Mesodermal cell (in vitro differentiated cells): ENCODE data around the gene AMIGO3.

ENCODE experiments used
- H3K27ac ChIP-seq: 2 replicates; pipeline ENCODE4 v1.7.0; 2013; ENCODE audit warnings: mild to moderate bottlenecking, low read depth, low read length, moderate library complexity; ENCODE audit not compliant: severe bottlenecking
- H3K36me3 ChIP-seq: 2 replicates; pipeline ENCODE4 v1.7.1; 2013; ENCODE audit warnings: mild to moderate bottlenecking, low read length, moderate library complexity; ENCODE audit not compliant: control insufficient read depth, insufficient read depth
- H3K4me1 ChIP-seq: one replicate; pipeline ENCODE4 v1.7.1; 2013; ENCODE audit warnings: mild to moderate bottlenecking, low read length; ENCODE audit not compliant: insufficient read depth, control insufficient read depth, poor library complexity, severe bottlenecking
- H3K4me3 ChIP-seq: 2 replicates; pipeline ENCODE4 v1.7.0; 2013; ENCODE audit warnings: low read length, control low read depth, mild to moderate bottlenecking; ENCODE audit not compliant: insufficient read depth, poor library complexity, severe bottlenecking; ENCODE audit errors: extremely low read depth
- H3K9me3 ChIP-seq: 2 replicates; pipeline ENCODE4 v1.7.1; 2013; ENCODE audit warnings: mild to moderate bottlenecking, low read length, moderate library complexity; ENCODE audit not compliant: control insufficient read depth
- WGBS, 2 experiments: methylation state at CpG; one replicate each; pipeline ENCODE4 v1.1.5; 2013; ENCODE audit warnings: missing lambda C conversion rate in 2 of 2; ENCODE audit not compliant: insufficient coverage in 2 of 2; 5-methylcytosine and 5-hydroxymethylcytosine counted together

AMIGO3 gene

GRCh38 chr3:49673715-49674496, 45.6 kb downstream of the AMIGO3 start, which contains the start of gene APEH:
APEH (plus strand) TSS chr3:49674351; CDS start chr3:49674402, 51 bp downstream.
- H3K4me3 ChIP-seq: peak within 1 kb of the TSS; percentile 63
- H3K4me1 ChIP-seq: peaks cover 3% of the 10 kb centered on the region
- H3K36me3 ChIP-seq: peaks cover 36% of the 10 kb centered on the region
- WGBS, 2 experiments: 0 to 1% methylated on average over 52 to 54 of the region's 71 CpGs
- H3K27ac ChIP-seq: peak within 1 kb of the TSS; percentile 96
- no peaks in the 10 kb centered on the region for H3K9me3 ChIP-seq

GRCh38 chr3:49673121-49673714, 46.3 kb downstream of the AMIGO3 start:
- Histone ChIP-seq H3K9me3 (no peaks in the 10 kb centered on the region), H3K4me3 (peak overlapping the region; percentile 63), H3K27ac (peak overlapping the region; percentile 96), H3K4me1 (peaks cover 10% of the 10 kb centered on the region), H3K36me3 (peaks cover 30% of the 10 kb centered on the region)
- WGBS, 2 experiments: 17 to 43% methylated on average over 8 to 16 of the region's 17 CpGs

GRCh38 chr3:49671291-49672288, 47.9 kb downstream of the AMIGO3 start:
- peaks cover 14% of the 10 kb centered on the region for H3K36me3 ChIP-seq
- H3K27ac ChIP-seq: no peak overlapping the region
- WGBS, 2 experiments: 51 to 65% methylated on average over 7 to 9 of the region's 11 CpGs
- H3K4me3 ChIP-seq: no peak overlapping the region
- H3K9me3 ChIP-seq: no peaks in the 10 kb centered on the region
- H3K4me1 ChIP-seq: peaks cover 13% of the 10 kb centered on the region

GRCh38 chr3:49670940-49671290, 48.6 kb downstream of the AMIGO3 start:
- WGBS, 2 experiments: 88 to 100% methylated on average over 2 to 4 of the region's 6 CpGs

GRCh38 chr3:49669352-49669751, 50.1 kb downstream of the AMIGO3 start:
- Histone ChIP-seq H3K36me3 (no peaks in the 10 kb centered on the region), H3K4me1 (peaks cover 20% of the 10 kb centered on the region), H3K4me3 (no peak overlapping the region), H3K9me3 (no peaks in the 10 kb centered on the region), H3K27ac (no peak overlapping the region)
- 75 to 100% methylated on average over 2 to 3 of the region's 3 CpGs for WGBS, 2 experiments

More at GRCh38 chr3:49670940-49671290, 48.6 kb downstream of the AMIGO3 start:
- Histone ChIP-seq H3K4me3 (no peak overlapping the region), H3K9me3 (no peaks in the 10 kb centered on the region), H3K4me1 (peaks cover 16% of the 10 kb centered on the region), H3K36me3 (peaks cover 7% of the 10 kb centered on the region), H3K27ac (no peak overlapping the region)

- no peaks in the 10 kb centered on the region for H3K9me3 ChIP-seq
- H3K27ac ChIP-seq: no peak overlapping the region
- peaks cover 20% of the 10 kb centered on the region for H3K4me1 ChIP-seq
- 75 to 83% methylated on average over 4 of the region's 5 CpGs for WGBS, 2 experiments
- H3K4me3 ChIP-seq: no peak overlapping the region
- no peaks in the 10 kb centered on the region for H3K36me3 ChIP-seq
Observed at GRCh38 chr3:49668861-49669260, 50.6 kb downstream of the AMIGO3 start.

- Histone ChIP-seq H3K9me3 (no peaks in the 10 kb centered on the region), H3K36me3 (no peaks in the 10 kb centered on the region), H3K4me1 (peaks cover 20% of the 10 kb centered on the region), H3K4me3 (no peak overlapping the region), H3K27ac (no peak overlapping the region)
- WGBS, 2 experiments: 65 to 82% methylated on average over 5 of the region's 5 CpGs
Observed at GRCh38 chr3:49668414-49668797, 51.1 kb downstream of the AMIGO3 start.

- no peaks in the 10 kb centered on the region for H3K9me3 ChIP-seq
- H3K36me3 ChIP-seq: no peaks in the 10 kb centered on the region
- no peak overlapping the region for H3K27ac ChIP-seq
- H3K4me1 ChIP-seq: peaks cover 20% of the 10 kb centered on the region
- WGBS, 2 experiments: 91 to 95% methylated on average over 19 to 20 of the region's 25 CpGs
- no peak overlapping the region for H3K4me3 ChIP-seq
Observed at GRCh38 chr3:49667701-49668413, 51.6 kb downstream of the AMIGO3 start.
